ENCODE data around the gene PCDH9.

PCDH9 gene

DNA sequence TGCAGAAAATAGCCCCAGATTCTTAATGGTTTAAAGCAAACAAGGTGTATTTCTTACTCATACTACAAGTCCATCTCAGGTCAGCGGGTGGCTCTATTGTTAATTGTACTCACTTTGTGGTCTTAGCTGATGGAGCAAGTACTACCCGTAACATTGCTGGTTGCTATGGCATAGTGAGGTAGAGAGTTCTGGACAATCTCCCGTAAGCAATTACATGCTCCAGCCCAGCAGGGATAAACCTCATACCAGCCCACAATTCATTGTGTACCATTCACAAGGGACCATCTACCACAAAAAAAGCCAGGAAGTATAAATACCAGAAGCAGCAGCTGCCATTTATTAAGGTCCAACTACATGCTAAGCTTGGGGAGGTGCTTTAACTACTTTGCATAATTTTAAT lies 167.1 kb downstream of the PCDH9 start:
- no peaks in the 10 kb centered on the region for H3K9me3 ChIP-seq (ENCODE audit: insufficient read depth, low read length)
- H3K27me3 ChIP-seq (ENCODE audit: low read length) = no peaks in the 10 kb centered on the region
- H3K4me2 ChIP-seq (ENCODE audit: low read depth, low read length, poor library complexity, severe bottlenecking) = no peak overlapping the region
- no peaks in the 10 kb centered on the region for H4K20me1 ChIP-seq (ENCODE audit: low read depth, low read length)
- H3F3A ChIP-seq (ENCODE audit: insufficient read depth) = no peaks in the 10 kb centered on the region
- no peaks in the 10 kb centered on the region for H3K36me3 ChIP-seq (ENCODE audit: low read length)
- no peak overlapping the region for H2AFZ ChIP-seq (ENCODE audit: low read depth, low read length, severe bottlenecking)
- H3K4me3 ChIP-seq (ENCODE audit: insufficient read depth, low read length, poor library complexity, severe bottlenecking) = no peak overlapping the region
- no peak overlapping the region for H3K9ac ChIP-seq (ENCODE audit: low read length)
- no peak for TF ChIP-seq EZH2phosphoT487 (conservative IDR thresholded peaks at IDR 0.05; ENCODE audit: low read length)
- TF ChIP-seq, protein P1, sequence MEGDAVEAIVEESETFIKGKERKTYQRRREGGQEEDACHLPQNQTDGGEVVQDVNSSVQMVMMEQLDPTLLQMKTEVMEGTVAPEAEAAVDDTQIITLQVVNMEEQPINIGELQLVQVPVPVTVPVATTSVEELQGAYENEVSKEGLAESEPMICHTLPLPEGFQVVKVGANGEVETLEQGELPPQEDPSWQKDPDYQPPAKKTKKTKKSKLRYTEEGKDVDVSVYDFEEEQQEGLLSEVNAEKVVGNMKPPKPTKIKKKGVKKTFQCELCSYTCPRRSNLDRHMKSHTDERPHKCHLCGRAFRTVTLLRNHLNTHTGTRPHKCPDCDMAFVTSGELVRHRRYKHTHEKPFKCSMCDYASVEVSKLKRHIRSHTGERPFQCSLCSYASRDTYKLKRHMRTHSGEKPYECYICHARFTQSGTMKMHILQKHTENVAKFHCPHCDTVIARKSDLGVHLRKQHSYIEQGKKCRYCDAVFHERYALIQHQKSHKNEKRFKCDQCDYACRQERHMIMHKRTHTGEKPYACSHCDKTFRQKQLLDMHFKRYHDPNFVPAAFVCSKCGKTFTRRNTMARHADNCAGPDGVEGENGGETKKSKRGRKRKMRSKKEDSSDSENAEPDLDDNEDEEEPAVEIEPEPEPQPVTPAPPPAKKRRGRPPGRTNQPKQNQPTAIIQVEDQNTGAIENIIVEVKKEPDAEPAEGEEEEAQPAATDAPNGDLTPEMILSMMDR (IDR thresholded peaks at IDR 0.05; ENCODE audit: insufficient read depth, low read length, poor library complexity, severe bottlenecking) = no peak
- no peak overlapping the region for H3K27ac ChIP-seq (ENCODE audit: low read depth, low read length)
- H3K79me2 ChIP-seq (ENCODE audit: insufficient read depth, low read length) = no peaks in the 10 kb centered on the region
- no peaks in the 10 kb centered on the region for H3K9me2 ChIP-seq (replicated peaks; ENCODE audit: insufficient read depth, low read length)

DNA sequence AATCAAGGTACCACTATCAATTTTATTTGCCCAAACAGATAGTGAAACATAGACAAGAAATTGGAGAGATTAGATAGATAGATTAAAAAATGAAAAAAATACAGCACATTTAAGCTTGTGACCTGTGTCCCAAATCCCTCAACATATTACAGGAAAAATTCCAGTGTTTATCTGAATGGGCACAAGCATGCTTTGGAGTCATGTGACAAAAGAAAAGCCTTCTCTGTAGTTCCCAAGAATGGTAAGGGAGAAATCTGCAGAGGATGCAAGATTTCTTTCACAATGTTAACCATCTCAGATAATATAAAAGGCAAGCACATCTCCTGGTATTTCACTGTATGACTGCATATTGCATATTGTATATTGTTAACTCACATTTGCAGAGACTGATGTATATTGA lies 168.0 kb downstream of the PCDH9 start:
- TF ChIP-seq, protein P1 (IDR thresholded peaks at IDR 0.05; ENCODE audit: insufficient read depth, low read length, poor library complexity, severe bottlenecking) = no peak
- no peak for TF ChIP-seq EZH2phosphoT487 (conservative IDR thresholded peaks at IDR 0.05; ENCODE audit: low read length)
- Histone ChIP-seq H3K4me2 (ENCODE audit: low read depth, low read length, poor library complexity, severe bottlenecking) (no peak overlapping the region), H3K79me2 (ENCODE audit: insufficient read depth, low read length) (no peaks in the 10 kb centered on the region), H3F3A (ENCODE audit: insufficient read depth) (no peaks in the 10 kb centered on the region), H3K9me3 (ENCODE audit: insufficient read depth, low read length) (no peaks in the 10 kb centered on the region), H3K27me3 (ENCODE audit: low read length) (no peaks in the 10 kb centered on the region), H2AFZ (ENCODE audit: low read depth, low read length, severe bottlenecking) (no peak overlapping the region), H3K4me3 (ENCODE audit: insufficient read depth, low read length, poor library complexity, severe bottlenecking) (no peak overlapping the region), H4K20me1 (ENCODE audit: low read depth, low read length) (no peaks in the 10 kb centered on the region), H3K9me2 (replicated peaks; ENCODE audit: insufficient read depth, low read length) (no peaks in the 10 kb centered on the region), H3K27ac (ENCODE audit: low read depth, low read length) (no peak overlapping the region), H3K9ac (ENCODE audit: low read length) (no peak overlapping the region), H3K36me3 (ENCODE audit: low read length) (no peaks in the 10 kb centered on the region)

DNA sequence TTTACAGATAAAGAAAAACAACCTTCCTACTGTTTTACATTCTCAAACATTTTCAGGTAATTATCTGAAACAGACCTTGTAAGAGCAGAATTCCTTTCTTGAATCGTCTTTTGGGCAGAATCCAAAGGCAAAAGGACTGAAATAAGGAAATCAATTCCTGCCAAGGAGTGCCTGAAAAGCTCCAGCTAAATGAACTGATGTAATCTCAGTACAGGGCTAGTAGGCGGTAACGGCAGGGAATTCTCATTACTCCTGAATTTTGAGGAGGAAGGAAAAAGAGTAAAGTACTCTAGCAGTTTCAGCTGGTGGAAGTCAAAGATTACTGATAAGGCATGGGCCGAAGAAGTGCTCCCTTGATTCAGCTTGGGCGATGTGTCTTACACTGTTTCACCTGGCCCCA lies 168.4 kb downstream of the PCDH9 start:
- Histone ChIP-seq H3K4me3 (ENCODE audit: insufficient read depth, low read length, poor library complexity, severe bottlenecking) (no peak overlapping the region), H3K27ac (ENCODE audit: low read depth, low read length) (no peak overlapping the region), H3K79me2 (ENCODE audit: insufficient read depth, low read length) (no peaks in the 10 kb centered on the region), H3K36me3 (ENCODE audit: low read length) (no peaks in the 10 kb centered on the region), H3K9ac (ENCODE audit: low read length) (no peak overlapping the region), H3K9me2 (replicated peaks; ENCODE audit: insufficient read depth, low read length) (no peaks in the 10 kb centered on the region), H2AFZ (ENCODE audit: low read depth, low read length, severe bottlenecking) (no peak overlapping the region), H3K9me3 (ENCODE audit: insufficient read depth, low read length) (no peaks in the 10 kb centered on the region), H3F3A (ENCODE audit: insufficient read depth) (no peaks in the 10 kb centered on the region), H3K27me3 (ENCODE audit: low read length) (no peaks in the 10 kb centered on the region), H4K20me1 (ENCODE audit: low read depth, low read length) (no peaks in the 10 kb centered on the region), H3K4me2 (ENCODE audit: low read depth, low read length, poor library complexity, severe bottlenecking) (no peak overlapping the region)
- no peak for TF ChIP-seq EZH2phosphoT487 (conservative IDR thresholded peaks at IDR 0.05; ENCODE audit: low read length)
- TF ChIP-seq, protein P1 (IDR thresholded peaks at IDR 0.05; ENCODE audit: insufficient read depth, low read length, poor library complexity, severe bottlenecking) = no peak

Measured in SU-DHL-6 (cell line).